Stimulated activated CD4-positive, alpha-beta T cell treated with anti-CD3 and anti-CD28 coated beads, Interleukin-15, amount 100 ng/mL, for 1 hour (primary cell): ENCODE data around the gene SLC39A11.
A peak's percentile ranks its signal among the peaks of the same experiment; 100 is the strongest.
"Not testable (repeated sequence)": the region's sequence is repeated elsewhere in the genome, so short reads cannot be mapped to it uniquely, and the experiment has no call there.

Source experiments
- DNase-seq, 2 donors: peaks; one replicate each; pipeline ENCODE4 v3.0.0-alpha.2; 2020; ENCODE audit warnings: low read depth in 1 of 2, low spot score in 1 of 2

The SLC39A11 gene

DNA sequence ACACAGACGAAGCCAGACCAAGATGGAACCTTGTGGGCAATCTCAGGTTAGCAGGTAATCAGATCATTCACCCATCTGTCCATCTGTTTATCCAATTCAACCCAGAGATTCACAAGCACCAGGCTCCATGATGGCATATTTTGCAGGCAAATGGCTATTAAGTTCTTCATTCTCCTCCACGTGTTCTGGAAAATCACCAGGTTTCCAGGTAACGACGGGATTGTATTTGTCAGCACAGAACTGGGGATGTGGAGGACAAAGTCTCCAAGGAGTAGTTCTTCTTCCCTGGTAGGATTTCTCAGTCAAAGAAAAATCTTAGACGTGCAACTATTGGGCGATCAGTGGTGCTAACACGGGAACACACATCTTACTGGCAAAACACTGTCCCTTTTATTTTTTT, 368.8 kb downstream of the SLC39A11 start:
- DNase-seq, result no peak

DNA sequence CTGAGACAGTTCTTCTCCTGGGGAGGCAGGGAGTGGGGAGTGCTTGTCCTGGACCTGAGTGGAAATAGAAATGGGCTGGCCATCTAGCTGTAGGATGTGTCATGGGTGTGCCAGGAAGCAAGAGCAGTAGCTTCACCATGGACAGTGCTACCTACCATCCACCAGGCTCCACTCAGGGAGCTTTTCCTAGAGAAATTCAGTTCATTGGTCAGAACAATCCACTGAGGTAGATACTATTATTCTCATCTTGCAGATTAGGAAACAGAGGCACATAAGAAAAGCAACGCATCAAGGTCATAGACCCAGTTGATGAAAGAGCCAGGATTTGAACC, 372.0 kb downstream of the SLC39A11 start:
- DNase-seq, result no peak

- DNase-seq, result peak in 1 of 2 donors; percentile 9
Measured at GRCh38 chr17:72719578-72720493, 372.7 kb downstream of the SLC39A11 start.

GRCh38 chr17:72719206-72719577, 373.3 kb downstream of the SLC39A11 start:
- DNase-seq, result no peak

- no peak for DNase-seq
Measured at GRCh38 chr17:72717676-72718075, 374.8 kb downstream of the SLC39A11 start.

GRCh38 chr17:72717276-72717675, 375.2 kb downstream of the SLC39A11 start:
- no peak for DNase-seq

DNA sequence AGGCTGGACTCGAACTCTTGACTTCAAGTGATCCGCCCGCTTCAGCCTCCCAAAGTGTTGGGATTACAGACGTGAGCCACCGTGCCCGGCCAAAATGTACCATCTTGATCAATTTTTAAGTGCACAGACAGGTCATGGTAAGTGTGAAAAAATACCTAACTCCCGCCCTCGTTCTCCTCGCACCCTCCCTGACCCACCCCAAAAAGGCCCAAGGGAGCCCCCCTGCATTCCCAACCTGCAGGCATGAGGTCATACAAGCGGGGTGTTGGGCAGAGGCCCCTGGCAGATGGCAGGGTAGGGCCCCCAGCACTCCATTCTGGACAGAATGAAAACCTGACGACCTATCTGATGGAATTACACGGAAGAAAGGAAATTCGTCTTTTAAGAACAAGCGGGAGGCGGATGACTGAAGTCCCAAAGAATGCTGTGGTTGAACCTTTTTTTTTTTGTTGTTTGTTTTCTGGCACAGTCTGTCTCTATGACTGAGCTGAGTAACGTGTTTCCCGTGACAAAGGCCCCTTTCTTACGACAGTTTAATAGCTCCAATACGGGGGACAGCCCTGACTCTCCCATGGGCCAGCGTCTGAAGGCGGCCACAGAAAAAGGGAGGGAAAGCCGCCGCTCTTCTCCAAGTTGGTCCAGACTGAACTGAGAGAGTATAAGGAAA, 376.4 kb downstream of the SLC39A11 start:
- DNase-seq, result no peak

DNA sequence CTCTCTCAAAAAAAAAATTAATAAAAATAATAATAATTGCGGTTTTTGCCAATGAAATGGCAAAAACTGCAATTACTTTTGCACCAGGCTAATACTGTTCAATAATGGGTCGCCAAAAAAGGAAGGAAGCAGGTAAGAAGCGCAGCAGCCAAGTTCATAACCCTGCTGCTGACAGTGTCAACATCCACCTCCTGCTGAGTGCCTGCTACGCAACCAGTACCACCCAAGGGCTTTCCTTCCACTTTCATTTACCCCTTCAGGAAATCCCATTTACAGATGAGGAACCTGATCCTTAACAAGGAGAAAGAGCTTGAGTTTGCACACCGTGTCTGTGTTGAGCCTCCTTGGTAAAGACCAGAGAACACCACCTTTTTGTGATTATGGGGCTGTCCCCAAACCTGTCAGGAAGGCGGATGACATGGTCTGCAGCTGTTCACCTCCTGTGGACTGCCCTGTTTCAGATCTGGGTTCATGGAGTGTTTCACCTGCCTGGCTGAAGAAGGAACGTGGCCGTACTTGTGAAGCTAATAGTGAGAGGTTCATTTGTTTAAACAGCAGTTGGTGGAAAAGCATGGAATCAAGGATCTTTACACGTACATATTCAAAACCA, 378.0 kb downstream of the SLC39A11 start:
- DNase-seq, result no peak

DNA sequence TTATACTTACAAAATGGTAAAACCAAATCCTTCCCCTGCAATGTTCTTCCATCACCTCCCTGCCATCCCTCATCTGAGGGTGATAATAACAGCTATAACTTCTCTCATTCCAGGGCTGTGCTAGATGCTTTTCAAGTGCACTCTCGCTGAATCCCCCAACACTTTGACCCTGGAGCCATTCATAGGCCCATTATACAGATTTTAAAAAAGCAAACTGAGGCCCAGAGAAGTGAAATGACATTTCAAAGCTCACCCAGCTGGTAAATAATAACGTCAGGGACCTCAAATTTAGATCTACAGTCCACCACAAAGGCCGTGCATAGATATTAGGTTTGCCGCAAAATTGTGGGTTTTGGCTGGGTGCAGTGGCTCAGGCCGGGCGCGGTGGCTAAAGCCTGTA, 378.8 kb downstream of the SLC39A11 start:
- no peak for DNase-seq

- no peak for DNase-seq
Measured at GRCh38 chr17:72711521-72712310, 380.8 kb downstream of the SLC39A11 start.

DNA sequence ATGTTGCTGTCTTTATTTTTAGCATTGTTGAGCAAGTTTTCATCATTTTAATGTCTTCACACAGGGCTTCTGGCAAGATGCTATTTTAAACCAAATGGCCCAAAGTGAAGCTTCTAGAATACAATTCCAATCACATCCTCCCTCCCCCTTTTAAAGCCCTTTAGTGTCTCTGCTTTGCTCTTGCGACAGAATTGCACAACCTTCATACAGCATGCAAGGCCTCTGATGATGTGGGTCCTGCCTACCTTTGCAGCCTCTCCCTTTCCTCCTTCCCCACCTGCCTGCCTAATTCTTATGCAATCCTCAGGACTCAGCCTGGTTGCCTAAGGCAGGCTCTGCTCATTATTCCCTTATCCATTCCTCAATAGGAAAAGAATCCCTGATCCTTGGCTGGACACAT, 381.7 kb downstream of the SLC39A11 start:
- no peak for DNase-seq

- DNase-seq, result no peak
Measured at GRCh38 chr17:72710202-72710601, 382.3 kb downstream of the SLC39A11 start.

- not testable (repeated sequence) for DNase-seq
Measured at GRCh38 chr17:72708682-72709081, 383.8 kb downstream of the SLC39A11 start.

DNA sequence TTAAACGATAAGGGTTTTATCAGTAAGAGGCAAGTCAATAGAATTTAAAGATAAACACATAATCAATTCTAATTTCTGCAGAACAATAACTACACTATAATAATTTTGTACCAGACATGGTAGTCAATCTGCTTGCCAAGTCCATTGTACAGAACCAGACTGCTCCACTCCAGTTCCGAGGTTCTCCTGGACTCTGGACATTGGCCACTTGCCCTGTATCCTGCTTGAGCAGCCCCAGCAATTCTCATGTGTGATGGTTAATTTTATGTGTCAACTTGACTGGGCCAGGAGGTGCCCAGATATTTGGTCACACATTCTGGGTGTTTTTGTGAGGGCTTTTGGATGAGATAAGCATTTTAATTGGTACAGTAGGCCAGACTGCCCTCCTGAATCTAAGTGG, 384.6 kb downstream of the SLC39A11 start:
- DNase-seq, result no peak

DNA sequence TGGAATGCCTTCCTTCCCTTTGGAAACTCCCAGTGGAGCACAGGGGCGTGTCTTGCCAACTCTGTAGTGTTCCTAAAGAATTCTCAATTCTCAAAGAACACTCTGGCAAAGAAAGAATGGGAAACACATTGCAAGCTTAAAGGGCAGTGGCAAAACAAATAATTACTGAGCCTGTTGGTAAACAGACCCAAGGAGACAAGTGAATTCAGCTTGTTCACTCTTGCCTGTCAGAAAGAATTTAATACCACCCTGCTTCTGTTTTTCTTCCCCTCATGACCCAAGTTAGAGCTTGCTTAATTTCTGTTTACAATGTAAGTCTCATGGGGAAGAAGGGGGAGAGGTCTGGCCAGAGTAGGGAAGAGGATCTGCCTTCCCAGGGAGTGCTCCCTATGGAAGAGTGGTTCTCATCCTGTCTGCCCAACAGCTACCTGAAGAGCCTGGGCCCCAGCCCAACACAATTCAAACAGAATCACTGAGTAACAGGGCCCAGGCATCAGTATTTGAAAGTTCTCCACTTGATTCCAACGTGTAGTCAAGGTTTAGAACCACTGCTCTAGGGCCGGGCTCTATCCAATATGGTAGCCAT, 386.0 kb downstream of the SLC39A11 start:
- DNase-seq, result no peak

GRCh38 chr17:72705905-72706395, 386.5 kb downstream of the SLC39A11 start:
- DNase-seq, result no peak

GRCh38 chr17:72702998-72703397, 389.5 kb downstream of the SLC39A11 start:
- DNase-seq, result no peak

DNA sequence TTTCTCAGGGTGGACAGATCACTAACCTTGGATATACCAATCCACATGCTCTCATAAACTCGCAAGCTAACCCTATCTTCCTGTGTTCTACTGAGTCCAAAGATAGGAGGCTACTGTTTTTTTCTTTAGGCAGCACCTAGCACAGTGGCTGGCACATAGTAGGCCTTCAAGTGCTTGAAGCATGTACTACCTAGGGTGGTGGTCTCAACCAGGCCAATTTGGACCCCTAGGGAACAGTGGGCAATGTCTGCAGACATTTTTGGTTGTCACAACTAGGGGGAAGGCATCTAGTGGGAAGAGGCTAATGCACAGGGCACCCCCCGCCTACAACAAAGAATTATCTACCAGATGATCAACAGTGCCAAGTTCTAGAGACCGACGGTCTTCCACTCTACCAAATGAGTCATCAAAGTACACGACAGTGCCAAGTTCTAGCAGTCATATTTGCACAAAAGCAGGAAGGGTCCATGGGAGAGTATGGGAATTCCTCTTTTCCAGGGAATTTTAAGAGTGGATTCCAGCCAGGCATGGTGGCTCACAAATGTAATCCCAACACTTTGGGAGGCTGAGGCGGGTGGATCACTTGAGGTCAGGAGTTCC, 390.3 kb downstream of the SLC39A11 start:
- no peak for DNase-seq

DNA sequence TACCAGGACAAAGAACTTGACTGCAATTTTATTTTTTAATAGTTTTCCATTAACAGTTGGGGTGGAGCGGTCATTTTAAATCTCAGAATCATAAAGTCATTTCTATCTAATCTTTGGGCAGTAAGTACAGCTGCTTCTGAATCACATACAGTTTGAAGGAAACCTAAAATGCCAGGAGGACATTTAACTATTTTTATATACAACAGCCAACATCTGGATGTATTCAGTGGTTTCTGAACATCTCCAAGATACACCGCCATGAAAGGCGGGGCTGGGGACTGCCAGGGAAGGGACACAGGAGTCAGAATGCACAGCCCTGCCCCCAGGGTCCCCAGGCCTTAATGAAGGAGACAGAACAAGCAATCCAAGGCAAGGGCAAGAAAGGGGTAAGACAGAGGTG, 392.3 kb downstream of the SLC39A11 start:
- DNase-seq, result no peak

- no peak for DNase-seq
Measured at GRCh38 chr17:72699545-72699944, 392.9 kb downstream of the SLC39A11 start.
